Endothelial cell of umbilical vein (primary cell): ENCODE results near the gene LRRC8A. TPM values are rescaled to one million over a fixed set of nuclear protein-coding genes. Genes with fewer than 3 reads are reported as not detected.

ENCODE experiments used
- BruUV-seq: library from RNA; stranded (reverse); fragments of 400-500 nt; replicated peaks from 2 replicates; lab custom pipeline; 2021; lab: Mats Ljungman, UMichigan
- CTCF ChIA-PET: fragments of 300-600, 350-600 bp; sonication (Branson Sonifier 250); formaldehyde crosslinking; loops from one replicate; lab custom pipeline; 2021; ENCODE audit warnings: antibody characterized with exemption, inconsistent platforms; lab: Charles Lee
- POLR2A ChIA-PET: fragments of 300-600, 350-600 bp; sonication (Branson Sonifier 250); formaldehyde crosslinking; loops from one replicate; lab custom pipeline; 2021; ENCODE audit warnings: antibody characterized with exemption, inconsistent platforms; lab: Charles Lee
- DNase-seq: peaks from one replicate; pipeline ENCODE4 v3.0.0-alpha.2; 2011; ENCODE audit warnings: low read depth, low spot score
- FAIRE-seq: peaks from 2 replicates; lab custom pipeline; 2011; peaks lifted over from hg19 to GRCh38; lab: Jason Lieb, UNC
- H2AFZ ChIP-seq: 2 replicates; pipeline ENCODE4 v1.6.0; 2012; ENCODE audit warnings: low read depth, low read length, control low read depth, inconsistent platforms
- H3K27ac ChIP-seq: 2 replicates; pipeline ENCODE4 v1.5.1; 2011; ENCODE audit warnings: low read depth, mild to moderate bottlenecking, control low read depth, low read length, moderate library complexity; ENCODE audit not compliant: insufficient read depth
- H3K27me3 ChIP-seq, 2 experiments: 2 replicates each; pipeline versions ENCODE4 v1.6.0 to v1.6.1; 2011; ENCODE audit warnings: low read length in 2 of 2, mixed read lengths in 1 of 2; ENCODE audit not compliant: control insufficient read depth in 2 of 2, insufficient read depth in 2 of 2
- H3K36me3 ChIP-seq, 2 experiments: 2 replicates in 1 of 2; 3 replicates in 1 of 2; pipeline ENCODE4 v1.5.1; 2011; ENCODE audit warnings: low read length in 2 of 2, mild to moderate bottlenecking in 1 of 2, moderate library complexity in 1 of 2; ENCODE audit not compliant: control insufficient read depth in 2 of 2, insufficient read depth in 2 of 2; ENCODE audit errors: extremely low read depth in 1 of 2
- H3K4me1 ChIP-seq: 3 replicates; pipeline ENCODE4 v1.5.1; 2011; ENCODE audit warnings: mild to moderate bottlenecking, low read length; ENCODE audit not compliant: control insufficient read depth, insufficient read depth; ENCODE audit errors: extremely low read depth
- H3K4me2 ChIP-seq: 2 replicates; pipeline ENCODE4 v1.6.1; 2011; ENCODE audit warnings: low read length, control low read depth, mixed read lengths; ENCODE audit not compliant: insufficient read depth
- H3K4me3 ChIP-seq, 3 experiments: fragments of 200-600 bp in 1 of 3; sonication (generic), shearing (Covaris generic) in 1 of 3; replicated peaks in 1 of 3; 2 replicates each; pipeline ENCODE4 v1.5.1; 2011 to 2016; ENCODE audit warnings: control low read depth in 3 of 3, low read length in 3 of 3, mild to moderate bottlenecking in 2 of 3, inconsistent platforms in 1 of 3, low read depth in 1 of 3, moderate library complexity in 1 of 3; ENCODE audit not compliant: insufficient read depth in 1 of 3
- H3K79me2 ChIP-seq: 2 replicates; pipeline ENCODE4 v1.6.0; 2012; ENCODE audit warnings: low read length, inconsistent platforms; ENCODE audit not compliant: control insufficient read depth, insufficient read depth
- H3K9ac ChIP-seq: replicated peaks from 2 replicates; pipeline ENCODE3; 2011; ENCODE audit warnings: low read length, control low read depth; ENCODE audit not compliant: insufficient read depth; ENCODE audit errors: extremely low read depth
- H3K9me1 ChIP-seq: replicated peaks from 3 replicates; pipeline ENCODE4 v1.6.0; 2011; ENCODE audit warnings: mild to moderate bottlenecking, low read length; ENCODE audit not compliant: control insufficient read depth, insufficient read depth; ENCODE audit errors: extremely low read depth
- H3K9me3 ChIP-seq: replicated peaks from 2 replicates; pipeline ENCODE4 v1.5.1; 2012; ENCODE audit warnings: low read length, inconsistent platforms; ENCODE audit not compliant: control insufficient read depth, insufficient read depth
- H4K20me1 ChIP-seq: replicated peaks from 2 replicates; pipeline ENCODE3; 2011; ENCODE audit warnings: mild to moderate bottlenecking, low read length; ENCODE audit not compliant: control insufficient read depth, insufficient read depth; ENCODE audit errors: extremely low read depth
- CTCF ChIP-seq, 2 donors: IDR thresholded peaks; 1 replicate in 1 of 2; 2 replicates in 1 of 2; pipeline ENCODE4 v1.5.1; 2011; ENCODE audit warnings: low read length in 2 of 2, mild to moderate bottlenecking in 2 of 2, moderate library complexity in 2 of 2, control low read depth in 1 of 2, inconsistent platforms in 1 of 2, low read depth in 1 of 2; ENCODE audit not compliant: insufficient read depth in 1 of 2; ENCODE audit errors: extremely low read depth in 1 of 2
- EZH2 ChIP-seq: IDR thresholded peaks from 2 replicates; pipeline ENCODE4 v1.6.1; 2012; ENCODE audit warnings: borderline replicate concordance, low read depth, mild to moderate bottlenecking, moderate library complexity, low read length, inconsistent platforms; ENCODE audit not compliant: severe bottlenecking
- FOS ChIP-seq: IDR thresholded peaks from 2 replicates; pipeline ENCODE4 v1.6.1; 2011; ENCODE audit warnings: mild to moderate bottlenecking, low read length, moderate library complexity, borderline replicate concordance; ENCODE audit not compliant: insufficient read depth
- GATA2 ChIP-seq: IDR thresholded peaks from 2 replicates; pipeline ENCODE4 v1.7.0; 2011; ENCODE audit warnings: low read depth, mild to moderate bottlenecking, moderate library complexity, mixed read lengths, low read length; ENCODE audit not compliant: insufficient read length, insufficient read depth
- JUN ChIP-seq: IDR thresholded peaks from 2 replicates; pipeline ENCODE4 v1.6.1; 2011; ENCODE audit warnings: borderline replicate concordance, low read depth; ENCODE audit not compliant: insufficient read length, insufficient read depth
- MAX ChIP-seq: IDR thresholded peaks from 2 replicates; pipeline ENCODE4 v1.6.1; 2011; ENCODE audit not compliant: insufficient read depth, insufficient read length
- MYC ChIP-seq: IDR thresholded peaks from one replicate; pipeline ENCODE4 v1.6.1; 2011; ENCODE audit warnings: mild to moderate bottlenecking, low read depth, low read length
- POLR2A ChIP-seq: IDR thresholded peaks from 2 replicates; pipeline ENCODE4 v1.6.1; 2012; ENCODE audit warnings: low read depth, mild to moderate bottlenecking, control low read depth, low read length
- POLR2AphosphoS5 ChIP-seq: IDR thresholded peaks from 2 replicates; pipeline ENCODE4 v1.6.1; 2012; ENCODE audit warnings: low read depth, mild to moderate bottlenecking, control low read depth, low read length, moderate library complexity; ENCODE audit not compliant: insufficient read depth
- dilution Hi-C: fragments of 300-500 bp; cut with MboI; formaldehyde crosslinking; loops from one replicate; pipeline ENCODE4 v1.15.0; 2019; ENCODE audit warnings: low sequenced_read_pairs; ENCODE audit not compliant: extremely low pct_ligation_motif_present
- intact Hi-C: fragments of 100-400 bp; cut with micrococcal nuclease; formaldehyde crosslinking; loops from one replicate; pipeline ENCODE4 v1.10.0; 2022
- polyA plus RNA-seq, 4 experiments: library from polyadenylated mRNA; depleted of rRNA in 3 of 4; stranded (reverse) in 3 of 4; unstranded in 1 of 4; fragments of >200 nt; gene quantifications; 2 replicates each; pipeline versions ENCODE4 v1.2.1 to v1.2.3, GENCODE V29; 2011 to 2012; ENCODE audit warnings: missing spikeins in 1 of 4
- total RNA-seq: library from RNA; stranded (reverse); gene quantifications from 2 replicates; pipeline ENCODE4 v1.2.3, GENCODE V29; 2021

Gene LRRC8A
- total and polyA plus RNA-seq, 2 donors (not counting 3 experiments of a cell fraction or from before 2014, with no cell fraction given), result 99.6 to 129 TPM

GRCh38 chr9:128898845-128899565 is 17.1 kb downstream of the LRRC8A start:
- POLR2A ChIA-PET, result no interaction called here
- TF ChIP-seq CTCF (IDR thresholded peaks at IDR 0.05; ENCODE audit: extremely low read depth in 1 of 2, insufficient read depth in 1 of 2, low read depth in 1 of 2, low read length in 2 of 2) (no peak), MYC (no peak), POLR2AphosphoS5 (no peak), POLR2A (no peak), EZH2 (no peak), FOS (no peak), MAX (no peak), GATA2 (no peak), JUN (no peak)
- dilution Hi-C loops (no loop called here), intact Hi-C loops (no loop called here)
- H2AFZ ChIP-seq, result no peak overlapping the region
- FAIRE-seq (no peak), DNase-seq (no peak)
- no peaks in the 10 kb centered on the region for H3K9me1 ChIP-seq
- H3K4me1 ChIP-seq, result peaks cover 7% of the 10 kb centered on the region
- peaks cover 89% of the 10 kb centered on the region for H3K79me2 ChIP-seq
- BruUV-seq, result no TSS peak
- H3K9ac ChIP-seq, result no peak overlapping the region
- H3K27me3 ChIP-seq, result no peaks in the 10 kb centered on the region
- H3K4me3 ChIP-seq, result no peak overlapping the region
- no peaks in the 10 kb centered on the region for H3K9me3 ChIP-seq
- no peak overlapping the region for H3K4me2 ChIP-seq
- H4K20me1 ChIP-seq, result no peaks in the 10 kb centered on the region
- H3K36me3 ChIP-seq, result peaks cover 18 to 19% of the 10 kb centered on the region in 2 experiments
- no peak overlapping the region for H3K27ac ChIP-seq
- CTCF ChIA-PET, result interaction anchor here (1.4 kb wide), 1 partner anchor 57 kb away, joined by 3 read pairs; no protein-coding TSS in a partner anchor
